ENCODE results near the gene PLD6.

PLD6 gene

GRCh38 chr17:17203173-17203730 lies 2.9 kb downstream of the PLD6 start:
- H3K36me3 ChIP-seq (ENCODE audit: control insufficient read depth, low read length): peaks cover 33% of the 10 kb centered on the region
- TF ChIP-seq CTCF (IDR thresholded peaks at IDR 0.05; ENCODE audit: low read depth, low read length, poor library complexity, severe bottlenecking): no peak
- TF ChIP-seq EZH2phosphoT487 (IDR thresholded peaks at IDR 0.05; ENCODE audit: borderline replicate concordance, low read length): no peak
- no peak overlapping the region for H3K4me3 ChIP-seq (ENCODE audit: low read length)
- H3K79me2 ChIP-seq (ENCODE audit: control insufficient read depth, low read length): peaks cover 44% of the 10 kb centered on the region
- no peak overlapping the region for H3K4me2 ChIP-seq (ENCODE audit: low read length)
- peaks cover 7% of the 10 kb centered on the region; the same call in 1 of the 2 replicates for H4K20me1 ChIP-seq (ENCODE audit: control insufficient read depth, insufficient read depth, low read depth, low read length)
- H3K27me3 ChIP-seq (ENCODE audit: control insufficient read depth, low read length): no peaks in the 10 kb centered on the region
- peaks cover 8% of the 10 kb centered on the region for H3F3A ChIP-seq (ENCODE audit: control insufficient read depth, insufficient read depth)
- peaks cover 24% of the 10 kb centered on the region for H3K4me1 ChIP-seq (ENCODE audit: control insufficient read depth, low read length)
- no peaks in the 10 kb centered on the region for H3K9me3 ChIP-seq (ENCODE audit: control insufficient read depth, insufficient read depth, low read length)
- H3K9me2 ChIP-seq (replicated peaks; ENCODE audit: control insufficient read depth, low read length): no peaks in the 10 kb centered on the region
- H3K27ac ChIP-seq (ENCODE audit: low read depth, low read length): no peak overlapping the region

GRCh38 chr17:17201907-17202306 lies 4.2 kb downstream of the PLD6 start:
- Histone ChIP-seq H3K36me3 (ENCODE audit: control insufficient read depth, low read length) (peaks cover 33% of the 10 kb centered on the region), H3K9me3 (ENCODE audit: control insufficient read depth, insufficient read depth, low read length) (no peaks in the 10 kb centered on the region), H3K79me2 (ENCODE audit: control insufficient read depth, low read length) (peaks cover 44% of the 10 kb centered on the region), H3K4me1 (ENCODE audit: control insufficient read depth, low read length) (peaks cover 24% of the 10 kb centered on the region), H3K4me2 (ENCODE audit: low read length) (no peak overlapping the region), H3K27me3 (ENCODE audit: control insufficient read depth, low read length) (no peaks in the 10 kb centered on the region), H3K27ac (ENCODE audit: low read depth, low read length) (no peak overlapping the region), H3K9me2 (replicated peaks; ENCODE audit: control insufficient read depth, low read length) (no peaks in the 10 kb centered on the region), H3K4me3 (ENCODE audit: low read length) (no peak overlapping the region), H4K20me1 (ENCODE audit: control insufficient read depth, insufficient read depth, low read depth, low read length) (peaks cover 11% of the 10 kb centered on the region; the same call in 1 of the 2 replicates), H3F3A (ENCODE audit: control insufficient read depth, insufficient read depth) (peaks cover 2% of the 10 kb centered on the region; the same call in 1 of the 2 replicates)
- no peak for TF ChIP-seq CTCF (IDR thresholded peaks at IDR 0.05; ENCODE audit: low read depth, low read length, poor library complexity, severe bottlenecking)
- TF ChIP-seq EZH2phosphoT487 (IDR thresholded peaks at IDR 0.05; ENCODE audit: borderline replicate concordance, low read length): no peak

- Histone ChIP-seq H3F3A (ENCODE audit: control insufficient read depth, insufficient read depth) (0 out of 2 replicates have a peak, but pooled peaks cover 2% of the 10 kb centered on the region), H3K4me2 (ENCODE audit: low read length) (no peak overlapping the region), H3K4me3 (ENCODE audit: low read length) (no peak overlapping the region), H3K9me3 (ENCODE audit: control insufficient read depth, insufficient read depth, low read length) (no peaks in the 10 kb centered on the region), H3K9me2 (replicated peaks; ENCODE audit: control insufficient read depth, low read length) (no peaks in the 10 kb centered on the region), H3K4me1 (ENCODE audit: control insufficient read depth, low read length) (peaks cover 18% of the 10 kb centered on the region), H3K27me3 (ENCODE audit: control insufficient read depth, low read length) (no peaks in the 10 kb centered on the region), H3K36me3 (ENCODE audit: control insufficient read depth, low read length) (peaks cover 33% of the 10 kb centered on the region), H3K27ac (ENCODE audit: low read depth, low read length) (no peak overlapping the region), H3K79me2 (ENCODE audit: control insufficient read depth, low read length) (peaks cover 44% of the 10 kb centered on the region), H4K20me1 (ENCODE audit: control insufficient read depth, insufficient read depth, low read depth, low read length) (peaks cover 11% of the 10 kb centered on the region; the same call in 1 of the 2 replicates)
- TF ChIP-seq CTCF (IDR thresholded peaks at IDR 0.05; ENCODE audit: low read depth, low read length, poor library complexity, severe bottlenecking) (no peak), EZH2phosphoT487 (IDR thresholded peaks at IDR 0.05; ENCODE audit: borderline replicate concordance, low read length) (no peak)
Observed at GRCh38 chr17:17201271-17201670, 4.9 kb downstream of the PLD6 start.

Data from DOHH2 (cell line).